HFFc6 (cell line): ENCODE data around the gene CDC73. TPM values are rescaled to one million over a fixed set of nuclear protein-coding genes. Genes with fewer than 3 reads are reported as not detected.

Source experiments
- DNase-seq: peaks from one replicate; pipeline ENCODE4 v3.0.0-alpha.2; 2018
- H3K27ac Mint-ChIP-seq: 2 replicates; pipeline ENCODE4 v1.8.0; 2020; ENCODE audit warnings: mild to moderate bottlenecking, mixed read lengths
- H3K27me3 Mint-ChIP-seq: 2 replicates; pipeline ENCODE4 v1.8.0; 2021; ENCODE audit warnings: mild to moderate bottlenecking, moderate library complexity, mixed read lengths; ENCODE audit not compliant: insufficient read depth
- H3K36me3 Mint-ChIP-seq: 2 replicates; pipeline ENCODE4 v1.8.0; 2021; ENCODE audit warnings: low read depth, mixed read lengths
- H3K4me1 Mint-ChIP-seq: 2 replicates; pipeline ENCODE4 v1.8.0; 2020; ENCODE audit warnings: low read depth, mixed read lengths
- H3K4me3 Mint-ChIP-seq: 2 replicates; pipeline ENCODE4 v1.8.0; 2020; ENCODE audit warnings: mild to moderate bottlenecking, moderate library complexity, mixed read lengths
- H3K9me3 Mint-ChIP-seq: 2 replicates; pipeline ENCODE4 v1.8.0; 2020; ENCODE audit warnings: mild to moderate bottlenecking, mixed read lengths
- total RNA-seq, 6 experiments: library from RNA; stranded (reverse); fragmentation: NEBNext Ultra II Directional; extraction: Animal tissue kit (Norgen Biotek cat#: 25700); gene quantifications; 2 replicates in 1 of 6; 3 replicates in 5 of 6; pipeline ENCODE4 v1.2.3, GENCODE V29; 2021
- TF ChIP-seq, protein P1 (sequence below): fragments of 200-600 bp; sonication (generic); IDR thresholded peaks from 2 replicates; pipeline ENCODE4 v1.5.0; 2021; ENCODE audit warnings: antibody characterized with exemption, mild to moderate bottlenecking

Gene CDC73
- total RNA-seq, 6 experiments from 2014 or later, result 62.8 to 71.6 (median 65.2) TPM

DNA sequence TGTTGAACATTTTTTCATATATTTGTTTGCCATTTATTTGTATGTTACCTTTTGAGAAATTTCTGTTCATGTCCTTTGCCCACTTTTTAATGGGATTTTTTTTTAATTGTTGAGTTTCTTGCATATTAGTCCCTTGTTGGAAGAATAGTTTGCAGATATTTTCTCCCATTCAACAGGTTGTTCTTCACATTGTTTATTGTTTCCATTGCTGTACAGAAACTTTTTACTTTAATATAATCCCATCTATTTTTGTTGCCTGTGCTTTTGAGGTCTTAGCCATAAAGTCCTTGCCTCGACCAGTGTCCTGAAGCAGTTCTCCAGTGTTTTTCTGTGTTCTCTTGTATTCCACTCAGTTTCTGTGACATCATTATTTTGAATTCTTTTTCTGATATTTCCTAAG, 118.8 kb downstream of the CDC73 start:
- no peak overlapping the region for H3K4me3 Mint-ChIP-seq
- H3K27me3 Mint-ChIP-seq, result peaks cover 2% of the 10 kb centered on the region
- TF ChIP-seq, protein P1, sequence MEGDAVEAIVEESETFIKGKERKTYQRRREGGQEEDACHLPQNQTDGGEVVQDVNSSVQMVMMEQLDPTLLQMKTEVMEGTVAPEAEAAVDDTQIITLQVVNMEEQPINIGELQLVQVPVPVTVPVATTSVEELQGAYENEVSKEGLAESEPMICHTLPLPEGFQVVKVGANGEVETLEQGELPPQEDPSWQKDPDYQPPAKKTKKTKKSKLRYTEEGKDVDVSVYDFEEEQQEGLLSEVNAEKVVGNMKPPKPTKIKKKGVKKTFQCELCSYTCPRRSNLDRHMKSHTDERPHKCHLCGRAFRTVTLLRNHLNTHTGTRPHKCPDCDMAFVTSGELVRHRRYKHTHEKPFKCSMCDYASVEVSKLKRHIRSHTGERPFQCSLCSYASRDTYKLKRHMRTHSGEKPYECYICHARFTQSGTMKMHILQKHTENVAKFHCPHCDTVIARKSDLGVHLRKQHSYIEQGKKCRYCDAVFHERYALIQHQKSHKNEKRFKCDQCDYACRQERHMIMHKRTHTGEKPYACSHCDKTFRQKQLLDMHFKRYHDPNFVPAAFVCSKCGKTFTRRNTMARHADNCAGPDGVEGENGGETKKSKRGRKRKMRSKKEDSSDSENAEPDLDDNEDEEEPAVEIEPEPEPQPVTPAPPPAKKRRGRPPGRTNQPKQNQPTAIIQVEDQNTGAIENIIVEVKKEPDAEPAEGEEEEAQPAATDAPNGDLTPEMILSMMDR, result no peak
- peaks cover 7% of the 10 kb centered on the region for H3K4me1 Mint-ChIP-seq
- DNase-seq, result no peak
- peaks cover 38% of the 10 kb centered on the region for H3K36me3 Mint-ChIP-seq
- no peaks in the 10 kb centered on the region for H3K9me3 Mint-ChIP-seq
- H3K27ac Mint-ChIP-seq, result no peak overlapping the region

DNA sequence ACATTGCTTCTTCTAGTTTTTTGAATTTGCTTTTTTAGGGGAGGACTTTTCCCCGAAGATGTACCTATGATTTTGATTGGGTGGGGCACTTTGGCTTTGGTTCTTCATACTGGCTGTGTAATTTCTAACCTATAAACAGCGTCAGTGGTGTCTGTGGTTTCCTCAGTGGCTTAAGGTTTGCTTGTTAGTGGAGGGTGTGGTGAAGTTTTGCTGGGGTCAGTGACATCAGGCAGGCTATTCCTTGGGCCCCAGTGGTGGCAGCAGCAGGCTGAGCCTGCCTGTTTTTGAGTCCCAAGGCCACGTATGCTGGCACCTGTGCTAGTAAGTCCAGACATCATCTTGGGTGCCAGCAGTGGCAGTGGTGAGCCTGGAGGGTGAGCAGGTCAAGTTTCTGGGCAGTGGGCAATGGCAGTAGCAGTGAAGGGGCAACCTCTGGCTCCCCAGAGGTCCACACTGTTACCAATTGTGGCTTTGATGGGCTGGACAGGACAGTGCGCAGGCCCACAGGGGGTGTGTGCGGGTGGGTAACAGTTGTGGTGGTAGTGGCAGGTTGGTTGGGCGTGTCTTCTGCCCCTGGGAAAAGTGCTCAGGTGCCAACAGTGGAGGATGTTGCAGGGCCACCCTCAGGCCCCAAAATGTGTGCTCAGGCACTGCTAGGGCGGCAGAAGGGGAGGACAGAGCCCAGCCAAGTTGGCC, 119.4 kb downstream of the CDC73 start:
- H3K4me3 Mint-ChIP-seq, result no peak overlapping the region
- TF ChIP-seq, protein P1, result no peak
- no peaks in the 10 kb centered on the region for H3K9me3 Mint-ChIP-seq
- H3K27ac Mint-ChIP-seq, result no peak overlapping the region
- DNase-seq, result no peak
- peaks cover 2% of the 10 kb centered on the region for H3K27me3 Mint-ChIP-seq
- H3K4me1 Mint-ChIP-seq, result peaks cover 13% of the 10 kb centered on the region
- peaks cover 39% of the 10 kb centered on the region for H3K36me3 Mint-ChIP-seq

- H3K27me3 Mint-ChIP-seq, result peaks cover 2% of the 10 kb centered on the region
- no peaks in the 10 kb centered on the region for H3K9me3 Mint-ChIP-seq
- H3K4me1 Mint-ChIP-seq, result peaks cover 13% of the 10 kb centered on the region
- no peak overlapping the region for H3K4me3 Mint-ChIP-seq
- peaks cover 42% of the 10 kb centered on the region for H3K36me3 Mint-ChIP-seq
- TF ChIP-seq, protein P1, result no peak
- DNase-seq, result no peak
- H3K27ac Mint-ChIP-seq, result no peak overlapping the region; the same call in 1 of the 2 replicates
Measured at GRCh38 chr1:193242000-193242399, 120.2 kb downstream of the CDC73 start.

GRCh38 chr1:193249187-193249586, 127.4 kb downstream of the CDC73 start:
- Mint-ChIP-seq H3K4me3 (no peak overlapping the region), H3K27me3 (peaks cover 3% of the 10 kb centered on the region; the same call in 1 of the 2 replicates), H3K36me3 (peaks cover 36% of the 10 kb centered on the region), H3K9me3 (peaks cover 8% of the 10 kb centered on the region; the same call in 1 of the 2 replicates), H3K27ac (no peak overlapping the region), H3K4me1 (peaks cover 13% of the 10 kb centered on the region)
- TF ChIP-seq, protein P1, result no peak
- DNase-seq, result no peak

DNA sequence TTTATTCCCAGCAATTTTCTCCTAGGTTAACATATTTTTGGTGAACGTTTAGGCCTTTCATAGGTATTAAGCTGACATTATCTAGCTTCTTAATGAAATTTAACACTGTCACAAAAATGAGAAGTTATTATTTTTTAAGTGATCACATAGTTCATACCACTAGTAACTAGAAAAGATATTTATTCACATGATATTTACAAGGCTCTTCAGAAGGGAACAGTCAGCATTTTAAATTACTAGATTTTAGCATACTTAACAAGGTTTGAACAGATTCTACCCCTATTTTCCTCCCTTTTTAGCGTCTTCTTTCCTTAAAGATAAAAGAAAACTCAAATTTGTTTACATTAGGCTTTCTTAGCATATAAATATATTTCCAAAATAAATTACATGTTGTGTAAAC, 130.1 kb downstream of the CDC73 start:
- peaks cover 3% of the 10 kb centered on the region; the same call in 1 of the 2 replicates for H3K27me3 Mint-ChIP-seq
- TF ChIP-seq, protein P1, result no peak
- peaks cover 27% of the 10 kb centered on the region for H3K36me3 Mint-ChIP-seq
- DNase-seq, result no peak
- H3K9me3 Mint-ChIP-seq, result peaks cover 8% of the 10 kb centered on the region; the same call in 1 of the 2 replicates
- no peaks in the 10 kb centered on the region for H3K4me1 Mint-ChIP-seq
- H3K27ac Mint-ChIP-seq, result no peak overlapping the region
- no peak overlapping the region for H3K4me3 Mint-ChIP-seq
